ENCODE results near the gene APBB1IP. TPM values are rescaled to one million over a fixed set of nuclear protein-coding genes. Genes with fewer than 3 reads are reported as not detected.

Gene APBB1IP
- polyA plus RNA-seq, 3 donors: 24.6 to 78.7 (median 45.4) TPM

GRCh38 chr10:26440088-26440470, 1.9 kb downstream of the APBB1IP start:
- H3K79me2 ChIP-seq (ENCODE audit: insufficient read depth, low read length): peaks cover 69% of the 10 kb centered on the region
- H2AFZ ChIP-seq (ENCODE audit: insufficient read depth, low read depth, low read length, poor library complexity, severe bottlenecking): peak overlapping the region; percentile 69
- peak overlapping the region; percentile 99 for H3K9ac ChIP-seq (ENCODE audit: insufficient read depth, low read length, poor library complexity, severe bottlenecking)
- H3K4me1 Mint-ChIP-seq: peaks cover 65% of the 10 kb centered on the region
- H3K27me3 ChIP-seq (ENCODE audit: control insufficient read depth in 2 of 2, insufficient read depth in 2 of 2, low read length in 2 of 2): no peaks in the 10 kb centered on the region
- intact Hi-C loops (cut with micrococcal nuclease): no loop called here
- no peaks in the 10 kb centered on the region for H3K9me3 ChIP-seq (replicated peaks in 1 of 2; ENCODE audit: control insufficient read depth in 1 of 2, insufficient read depth in 1 of 2, low read length in 2 of 2)
- DNase-seq: no peak
- no peaks in the 10 kb centered on the region for H3K27me3 Mint-ChIP-seq (ENCODE audit: low read depth in 3 of 3)
- H3K9me3 Mint-ChIP-seq: no peaks in the 10 kb centered on the region
- H3K27ac ChIP-seq (ENCODE audit: low read depth in 1 of 2, low read length in 2 of 2): peak overlapping the region; percentile 96 to 97
- no CpG with 5 or more reads among the region's 1 CpG for WGBS (ENCODE audit: insufficient coverage)
- H3K4me3 ChIP-seq (replicated peaks in 1 of 3; ENCODE audit: low read depth in 2 of 3, low read length in 3 of 3): peak overlapping the region; percentile 61 to 94 (median 77)
- H4K20me1 ChIP-seq (ENCODE audit: insufficient read depth, low read length): peaks cover 36% of the 10 kb centered on the region
- peak overlapping the region; percentile 82 for H3K4me2 ChIP-seq (replicated peaks; ENCODE audit: extremely low read depth, low read length, poor library complexity, severe bottlenecking)
- H3K4me1 ChIP-seq (ENCODE audit: control insufficient read depth in 1 of 2, insufficient read depth in 2 of 2, low read length in 2 of 2): peaks cover 46 to 88% of the 10 kb centered on the region in 2 donors
- H3K36me3 Mint-ChIP-seq: peaks cover 34 to 41% of the 10 kb centered on the region in 2 donors
- TF ChIP-seq CTCF (IDR thresholded peaks at IDR 0.05): no peak
- H3K27ac Mint-ChIP-seq: peak overlapping the region; percentile 51 to 99 (median 96)
- H3K36me3 ChIP-seq (replicated peaks in 1 of 2; ENCODE audit: control insufficient read depth in 1 of 2, insufficient read depth in 2 of 2, low read length in 2 of 2): peaks cover 5 to 32% of the 10 kb centered on the region in 2 donors
- peak overlapping the region; percentile 91 to 97 for H3K4me3 Mint-ChIP-seq

- Mint-ChIP-seq H3K36me3 (peaks cover 46% of the 10 kb centered on the region in 2 donors), H3K27me3 (ENCODE audit: low read depth in 3 of 3) (no peaks in the 10 kb centered on the region), H3K9me3 (peaks cover 0 to 3% (median 0%) of the 10 kb centered on the region in 7 donors), H3K27ac (peak overlapping the region in 6 of 7 donors; percentile 34 to 86 (median 68)), H3K4me1 (peaks cover 66% of the 10 kb centered on the region), H3K4me3 (peak overlapping the region; percentile 41 to 51)
- 85% methylated on average over 4 of the region's 7 CpGs for WGBS (ENCODE audit: insufficient coverage)
- TF ChIP-seq CTCF (IDR thresholded peaks at IDR 0.05): no peak
- Histone ChIP-seq H3K9ac (ENCODE audit: insufficient read depth, low read length, poor library complexity, severe bottlenecking) (no peak overlapping the region), H3K36me3 (replicated peaks in 1 of 2; ENCODE audit: control insufficient read depth in 1 of 2, insufficient read depth in 2 of 2, low read length in 2 of 2) (peaks cover 12 to 45% of the 10 kb centered on the region in 2 donors), H4K20me1 (ENCODE audit: insufficient read depth, low read length) (peaks cover 52% of the 10 kb centered on the region), H3K27me3 (ENCODE audit: control insufficient read depth in 2 of 2, insufficient read depth in 2 of 2, low read length in 2 of 2) (no peaks in the 10 kb centered on the region), H2AFZ (ENCODE audit: insufficient read depth, low read depth, low read length, poor library complexity, severe bottlenecking) (no peak overlapping the region), H3K79me2 (ENCODE audit: insufficient read depth, low read length) (peaks cover 85% of the 10 kb centered on the region), H3K27ac (ENCODE audit: low read depth in 1 of 2, low read length in 2 of 2) (peak overlapping the region in 1 of 2 donors; percentile 60), H3K4me3 (replicated peaks in 1 of 3; ENCODE audit: low read depth in 2 of 3, low read length in 3 of 3) (peak overlapping the region in 1 of 3 experiments; percentile 94), H3K4me1 (ENCODE audit: control insufficient read depth in 1 of 2, insufficient read depth in 2 of 2, low read length in 2 of 2) (peaks cover 38 to 89% of the 10 kb centered on the region in 2 donors), H3K4me2 (replicated peaks; ENCODE audit: extremely low read depth, low read length, poor library complexity, severe bottlenecking) (peak overlapping the region; percentile 82), H3K9me3 (replicated peaks in 1 of 2; ENCODE audit: control insufficient read depth in 1 of 2, insufficient read depth in 1 of 2, low read length in 2 of 2) (no peaks in the 10 kb centered on the region)
- no peak for DNase-seq
- intact Hi-C loops (cut with micrococcal nuclease): no loop called here
Measured at GRCh38 chr10:26441491-26442214, 3.5 kb downstream of the APBB1IP start.

Measured in CD14-positive monocyte (primary cell).